Measurements from ENCODE around the gene NAALADL2. TPM values are rescaled to one million over a fixed set of nuclear protein-coding genes. Genes with fewer than 3 reads are reported as not detected.

Gene NAALADL2
- total RNA-seq, 1 experiment from 2014 or later: 1.6 TPM

DNA sequence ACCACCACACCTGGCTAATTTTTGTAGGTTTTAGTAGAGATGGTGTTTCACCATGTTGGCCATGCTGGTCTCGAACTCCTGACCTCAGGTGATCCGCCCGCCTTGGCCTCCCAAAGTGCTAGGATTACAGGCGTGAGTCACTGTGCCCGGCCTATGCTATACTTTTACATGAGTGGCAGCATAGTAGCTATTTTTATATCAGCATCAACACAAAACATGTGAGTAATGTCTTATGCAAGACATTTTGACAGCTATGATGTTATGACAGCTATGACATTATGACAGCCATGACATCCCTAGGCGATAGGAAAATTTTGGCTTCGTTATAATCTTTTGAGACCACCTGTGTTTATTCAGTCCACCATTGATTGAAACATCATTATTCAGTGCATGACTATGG lies 4.1 kb upstream of the NAALADL2 start:
- Histone ChIP-seq H2BK12ac (ENCODE audit: insufficient read length, low read depth, low read length) (no peak overlapping the region), H4K20me1 (ENCODE audit: control insufficient read depth, insufficient read depth, insufficient read length) (no peaks in the 10 kb centered on the region), H3T11ph (ENCODE audit: low read length) (no peak overlapping the region), H3K23ac (ENCODE audit: insufficient read length, low read depth, low read length) (no peak overlapping the region), H3K56ac (ENCODE audit: insufficient read length, low read depth, low read length) (no peak overlapping the region), H3K9me3 (ENCODE audit: control insufficient read depth, low read depth, low read length) (no peaks in the 10 kb centered on the region), H3K9ac (ENCODE audit: extremely low read depth, insufficient read length, low read length) (no peak overlapping the region), H3K27ac (ENCODE audit: insufficient read length, low read depth, low read length) (no peak overlapping the region), H4K8ac (replicated peaks; ENCODE audit: insufficient read length, low read depth, low read length) (no peak overlapping the region), H3K4ac (ENCODE audit: low read depth, low read length) (no peak overlapping the region), H4K5ac (ENCODE audit: insufficient read length, low read depth, low read length) (no peak overlapping the region), H3K79me2 (ENCODE audit: insufficient read depth, low read length) (no peaks in the 10 kb centered on the region), H3K23me2 (ENCODE audit: insufficient read length, low read depth, low read length, poor library complexity, severe bottlenecking) (no peaks in the 10 kb centered on the region), H3K18ac (ENCODE audit: insufficient read length, low read depth, low read length) (no peak overlapping the region), H2BK20ac (ENCODE audit: low read depth, low read length, poor library complexity, severe bottlenecking) (no peak overlapping the region), H3K79me1 (ENCODE audit: insufficient read depth, low read depth, low read length, poor library complexity, severe bottlenecking) (no peaks in the 10 kb centered on the region), H2BK15ac (ENCODE audit: low read depth, low read length) (no peak overlapping the region), H2BK120ac (ENCODE audit: low read depth, low read length, poor library complexity, severe bottlenecking) (no peak overlapping the region), H3K4me1 (ENCODE audit: insufficient read depth, low read length) (no peaks in the 10 kb centered on the region), H3K4me2 (ENCODE audit: insufficient read depth, insufficient read length, low read length) (no peak overlapping the region), H3K27me3 (ENCODE audit: insufficient read depth, low read length) (no peaks in the 10 kb centered on the region), H2BK5ac (ENCODE audit: insufficient read length, low read length) (no peak overlapping the region), H3K14ac (ENCODE audit: insufficient read depth, low read length) (no peak overlapping the region), H2AK5ac (ENCODE audit: insufficient read length, low read length) (no peak overlapping the region), H4K91ac (ENCODE audit: insufficient read length, low read depth, low read length) (no peak overlapping the region), H2AFZ (ENCODE audit: low read length) (no peak overlapping the region)
- Mint-ChIP-seq H3K9me3 (peaks cover 0 to 2% of the 10 kb centered on the region in 2 experiments; a peak in 3 of 5 replicates), H3K27ac (no peak overlapping the region), H3K27me3 (ENCODE audit: low read depth) (no peaks in the 10 kb centered on the region), H3K4me1 (peaks cover 11 to 14% of the 10 kb centered on the region in 2 experiments), H3K36me3 (ENCODE audit: insufficient read depth in 1 of 3, low read depth in 3 of 3) (peaks cover 0 to 5% (median 0%) of the 10 kb centered on the region in 3 experiments; a peak in 2 of 7 replicates), H3K4me3 (no peak overlapping the region)
- no CpG with 5 or more reads among the region's 7 CpGs for WGBS (ENCODE audit: extremely low coverage, insufficient read length, low lambda C conversion rate)
- no peak for DNase-seq
- TF ChIP-seq, protein P1, sequence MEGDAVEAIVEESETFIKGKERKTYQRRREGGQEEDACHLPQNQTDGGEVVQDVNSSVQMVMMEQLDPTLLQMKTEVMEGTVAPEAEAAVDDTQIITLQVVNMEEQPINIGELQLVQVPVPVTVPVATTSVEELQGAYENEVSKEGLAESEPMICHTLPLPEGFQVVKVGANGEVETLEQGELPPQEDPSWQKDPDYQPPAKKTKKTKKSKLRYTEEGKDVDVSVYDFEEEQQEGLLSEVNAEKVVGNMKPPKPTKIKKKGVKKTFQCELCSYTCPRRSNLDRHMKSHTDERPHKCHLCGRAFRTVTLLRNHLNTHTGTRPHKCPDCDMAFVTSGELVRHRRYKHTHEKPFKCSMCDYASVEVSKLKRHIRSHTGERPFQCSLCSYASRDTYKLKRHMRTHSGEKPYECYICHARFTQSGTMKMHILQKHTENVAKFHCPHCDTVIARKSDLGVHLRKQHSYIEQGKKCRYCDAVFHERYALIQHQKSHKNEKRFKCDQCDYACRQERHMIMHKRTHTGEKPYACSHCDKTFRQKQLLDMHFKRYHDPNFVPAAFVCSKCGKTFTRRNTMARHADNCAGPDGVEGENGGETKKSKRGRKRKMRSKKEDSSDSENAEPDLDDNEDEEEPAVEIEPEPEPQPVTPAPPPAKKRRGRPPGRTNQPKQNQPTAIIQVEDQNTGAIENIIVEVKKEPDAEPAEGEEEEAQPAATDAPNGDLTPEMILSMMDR (conservative IDR thresholded peaks at IDR 0.05): no peak

Measured in H9 (cell line).